ENCODE results near the gene QSOX2. TPM values are rescaled to one million over a fixed set of nuclear protein-coding genes. Genes with fewer than 3 reads are reported as not detected.

Gene QSOX2
- total RNA-seq, 6 donors from 2014 or later = 6.9 to 14.8 (median 10.1) TPM

DNA sequence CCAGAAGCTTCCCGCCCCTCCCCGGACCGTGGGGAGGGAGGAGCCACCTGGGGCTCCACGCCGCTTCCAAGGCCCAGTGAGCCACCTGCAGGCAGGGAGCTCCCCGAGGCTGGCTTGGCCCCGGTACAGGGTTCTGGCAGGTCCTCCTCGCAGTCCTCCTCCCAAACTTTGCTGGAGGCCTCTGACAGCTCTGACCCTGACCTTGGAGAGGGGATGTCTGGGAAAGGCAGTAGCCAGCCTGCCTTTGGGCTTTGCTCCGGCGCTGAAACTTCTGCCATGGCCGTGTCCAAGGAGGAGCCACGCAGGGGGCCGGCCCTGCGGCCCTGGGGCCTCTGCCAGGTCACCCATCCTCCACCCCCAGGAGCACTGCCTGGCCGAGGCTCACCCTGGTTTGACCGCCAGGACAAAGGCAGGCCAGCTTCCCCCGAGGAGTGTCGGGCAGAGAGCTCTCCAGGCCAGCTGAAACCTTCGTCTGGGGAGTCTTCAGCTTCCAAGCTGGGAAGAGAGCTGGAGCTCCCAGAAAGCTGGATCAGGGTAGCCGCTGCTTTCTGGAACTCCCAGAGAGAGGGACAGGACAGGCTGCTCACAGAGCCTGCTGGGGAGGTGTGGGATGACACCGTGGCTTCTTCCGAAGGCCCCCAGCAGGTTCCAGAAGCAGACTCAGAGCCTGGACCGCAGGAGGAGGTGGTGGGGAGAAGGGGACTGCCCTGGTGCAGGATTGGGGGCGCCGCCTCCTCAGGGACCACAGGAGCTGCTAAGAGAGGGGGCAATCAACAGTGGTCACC is 9.0 kb upstream of the QSOX2 start:
- 76 to 80% methylated on average over 5 to 13 of the region's 25 CpGs for WGBS, 2 donors
- Histone ChIP-seq H3K27ac (no peak overlapping the region), H3K4me1 (no peaks in the 10 kb centered on the region), H3K9me3 (no peaks in the 10 kb centered on the region), H3K4me3 (no peak overlapping the region), H3K27me3 (no peaks in the 10 kb centered on the region), H3K36me3 (no peaks in the 10 kb centered on the region)
- peak in 1 of 2 donors; percentile 73 for DNase-seq
- TF ChIP-seq POLR2A (IDR thresholded peaks at IDR 0.05) (no peak), POLR2AphosphoS5 (IDR thresholded peaks at IDR 0.05) (no peak), EP300 (IDR thresholded peaks at IDR 0.05) (no peak)
- TF ChIP-seq, protein P1, sequence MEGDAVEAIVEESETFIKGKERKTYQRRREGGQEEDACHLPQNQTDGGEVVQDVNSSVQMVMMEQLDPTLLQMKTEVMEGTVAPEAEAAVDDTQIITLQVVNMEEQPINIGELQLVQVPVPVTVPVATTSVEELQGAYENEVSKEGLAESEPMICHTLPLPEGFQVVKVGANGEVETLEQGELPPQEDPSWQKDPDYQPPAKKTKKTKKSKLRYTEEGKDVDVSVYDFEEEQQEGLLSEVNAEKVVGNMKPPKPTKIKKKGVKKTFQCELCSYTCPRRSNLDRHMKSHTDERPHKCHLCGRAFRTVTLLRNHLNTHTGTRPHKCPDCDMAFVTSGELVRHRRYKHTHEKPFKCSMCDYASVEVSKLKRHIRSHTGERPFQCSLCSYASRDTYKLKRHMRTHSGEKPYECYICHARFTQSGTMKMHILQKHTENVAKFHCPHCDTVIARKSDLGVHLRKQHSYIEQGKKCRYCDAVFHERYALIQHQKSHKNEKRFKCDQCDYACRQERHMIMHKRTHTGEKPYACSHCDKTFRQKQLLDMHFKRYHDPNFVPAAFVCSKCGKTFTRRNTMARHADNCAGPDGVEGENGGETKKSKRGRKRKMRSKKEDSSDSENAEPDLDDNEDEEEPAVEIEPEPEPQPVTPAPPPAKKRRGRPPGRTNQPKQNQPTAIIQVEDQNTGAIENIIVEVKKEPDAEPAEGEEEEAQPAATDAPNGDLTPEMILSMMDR (IDR thresholded peaks at IDR 0.05) = no peak
- peak in 1 of 2 donors; percentile 11 for ATAC-seq (ENCODE audit: low FRiP score in 2 of 2)

DNA sequence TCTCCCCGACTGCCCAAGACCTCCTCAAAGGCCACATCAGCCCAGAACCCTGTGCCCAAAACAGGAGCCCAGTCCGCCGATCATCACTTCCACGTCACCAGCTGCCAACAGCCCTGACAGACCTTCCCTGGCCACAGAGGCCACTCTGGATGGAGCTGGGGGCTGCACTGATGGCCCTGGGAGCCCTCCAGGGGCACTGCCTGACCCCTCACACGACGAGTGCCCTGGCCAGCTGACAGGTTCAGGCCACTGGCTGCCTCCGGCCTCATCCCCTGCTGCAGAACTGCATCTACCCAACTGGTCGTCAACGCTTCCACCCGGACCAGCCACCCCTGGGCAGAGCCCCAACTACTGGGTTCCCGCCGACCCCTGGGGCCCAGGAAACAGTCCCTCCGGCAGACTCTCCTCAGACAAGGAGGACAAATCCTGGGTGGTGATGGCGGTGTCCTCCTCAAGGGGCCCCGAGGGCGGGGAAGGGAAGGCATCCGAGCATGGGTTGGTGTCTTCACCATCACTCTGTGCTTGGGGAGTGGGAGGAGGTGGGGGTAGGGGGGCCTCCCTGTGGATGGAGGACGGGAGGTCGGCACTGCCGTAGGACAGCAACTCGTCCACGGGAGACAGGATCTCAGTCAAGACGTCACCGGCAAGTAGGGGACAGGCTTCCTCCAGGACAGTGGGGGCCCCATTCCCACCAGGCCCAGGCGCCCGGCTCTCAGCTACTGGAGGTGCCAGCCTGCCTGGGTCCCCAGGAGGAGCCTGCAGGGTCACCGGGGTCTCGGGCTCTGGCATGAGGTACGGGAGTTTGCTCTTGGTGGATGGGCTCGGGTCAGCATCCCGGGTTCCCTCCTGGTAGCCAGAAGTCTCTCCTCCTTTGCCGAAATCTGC is 7.9 kb upstream of the QSOX2 start:
- Histone ChIP-seq H3K27me3 (no peaks in the 10 kb centered on the region), H3K27ac (no peak overlapping the region)

DNA sequence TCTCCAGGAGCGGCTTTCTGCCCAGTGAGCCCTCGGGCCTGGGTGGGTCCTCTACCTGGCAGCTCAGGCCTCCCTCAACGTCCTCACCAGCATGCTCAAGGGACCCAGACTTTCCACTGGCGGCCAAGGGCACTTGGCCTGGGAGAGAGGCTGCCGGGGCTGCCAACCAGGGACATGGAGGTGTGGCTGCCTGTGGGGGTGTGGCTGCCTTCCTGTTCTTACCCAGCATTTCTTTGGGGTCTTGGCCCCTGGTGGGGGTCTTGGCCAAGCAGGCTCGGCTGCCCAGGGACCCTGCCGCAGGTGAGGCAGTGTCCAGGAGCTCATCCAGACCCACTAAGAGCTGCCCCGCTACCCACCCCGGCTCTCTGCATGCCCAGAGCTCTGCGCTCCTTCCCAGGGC is 7.2 kb upstream of the QSOX2 start:
- ATAC-seq (ENCODE audit: low FRiP score in 2 of 2) = no peak
- no peaks in the 10 kb centered on the region for H3K36me3 ChIP-seq
- no peak overlapping the region for H3K4me3 ChIP-seq
- H3K27me3 ChIP-seq = no peaks in the 10 kb centered on the region
- TF ChIP-seq POLR2A (IDR thresholded peaks at IDR 0.05) (no peak), POLR2AphosphoS5 (IDR thresholded peaks at IDR 0.05) (no peak)
- TF ChIP-seq, protein P1 (IDR thresholded peaks at IDR 0.05) = no peak
- H3K9me3 ChIP-seq = no peaks in the 10 kb centered on the region
- 81 to 97% methylated on average over 5 to 8 of the region's 10 CpGs for WGBS, 2 donors
- DNase-seq = peak in 1 of 2 donors; percentile 60
- no peaks in the 10 kb centered on the region for H3K4me1 ChIP-seq
- H3K27ac ChIP-seq = no peak overlapping the region

More for the DNA sequence above, 7.9 kb upstream of the QSOX2 start:
- TF ChIP-seq POLR2A (IDR thresholded peaks at IDR 0.05) (no peak), EP300 (IDR thresholded peaks at IDR 0.05) (no peak), POLR2AphosphoS5 (IDR thresholded peaks at IDR 0.05) (no peak)
- TF ChIP-seq, protein P1 (IDR thresholded peaks at IDR 0.05) = no peak
- no peak for ATAC-seq (ENCODE audit: low FRiP score in 2 of 2)
- DNase-seq = peak in 1 of 2 donors; percentile 67
- WGBS, 2 donors = 70 to 80% methylated on average over 17 to 27 of the region's 32 CpGs
- H3K4me3 ChIP-seq = no peak overlapping the region
- no peaks in the 10 kb centered on the region for H3K9me3 ChIP-seq
- no peaks in the 10 kb centered on the region for H3K4me1 ChIP-seq
- H3K36me3 ChIP-seq = no peaks in the 10 kb centered on the region

DNA sequence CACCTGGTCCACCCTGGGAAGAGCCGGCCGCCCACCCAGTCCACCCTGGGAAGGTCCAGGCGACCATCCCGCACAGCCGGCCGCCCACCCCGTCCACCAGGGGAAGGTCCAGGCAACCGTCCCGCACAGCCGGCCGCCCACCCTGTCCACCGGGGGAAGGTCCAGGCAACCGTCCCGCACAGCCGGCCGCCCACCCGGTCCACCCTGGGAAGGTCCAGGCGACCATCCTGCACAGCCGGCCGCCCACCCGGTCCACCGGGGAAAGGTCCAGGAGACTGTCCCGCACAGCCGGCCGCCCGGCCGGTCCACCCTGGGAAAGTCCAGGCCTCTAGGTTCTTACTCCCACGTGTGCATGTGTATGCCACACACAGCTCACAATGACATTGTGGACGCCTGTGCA is 6.7 kb upstream of the QSOX2 start:
- no peaks in the 10 kb centered on the region for H3K9me3 ChIP-seq
- H3K36me3 ChIP-seq = no peaks in the 10 kb centered on the region
- no peak overlapping the region for H3K4me3 ChIP-seq
- ATAC-seq (ENCODE audit: low FRiP score in 2 of 2) = no peak
- DNase-seq = peak in 1 of 2 donors; percentile 77
- H3K27me3 ChIP-seq = no peaks in the 10 kb centered on the region
- no peak overlapping the region for H3K27ac ChIP-seq
- TF ChIP-seq, protein P1 (IDR thresholded peaks at IDR 0.05) = no peak
- TF ChIP-seq POLR2A (IDR thresholded peaks at IDR 0.05) = no peak
- no peak for TF ChIP-seq POLR2AphosphoS5 (IDR thresholded peaks at IDR 0.05)
- TF ChIP-seq EP300 (IDR thresholded peaks at IDR 0.05) = no peak
- H3K4me1 ChIP-seq = no peaks in the 10 kb centered on the region
- WGBS, 2 donors = 86 to 93% methylated on average over 23 to 27 of the region's 29 CpGs

Data from upper lobe of left lung (tissue), 6 donors.